AG09319 (cell line): ENCODE measurements around the gene GNAI2.

Source experiments
- DNase-seq: peaks from one replicate; pipeline ENCODE4 v3.0.0-alpha.2; 2010; ENCODE audit warnings: low read depth; ENCODE audit errors: extremely low read depth
- CTCF ChIP-seq: IDR thresholded peaks from 2 replicates; pipeline ENCODE4 v1.5.1; 2011; ENCODE audit warnings: low read depth, mild to moderate bottlenecking, inconsistent platforms, low read length, moderate library complexity

Gene GNAI2

GRCh38 chr3:50300681-50301254 is 64.8 kb downstream of the GNAI2 start:
- no peak for TF ChIP-seq CTCF
- DNase-seq: no peak

- DNase-seq: no peak
- no peak for TF ChIP-seq CTCF
Measured at GRCh38 chr3:50302095-50303012, 66.3 kb downstream of the GNAI2 start.

GRCh38 chr3:50303013-50303815 is 67.2 kb downstream of the GNAI2 start, which contains the start of gene HYAL1:
HYAL1 (minus strand) TSS chr3:50303574; CDS start chr3:50302956, 618 bp downstream.
- no peak for DNase-seq
- no peak; the same call in 1 of the 2 replicates for TF ChIP-seq CTCF

GRCh38 chr3:50304601-50305000 is 68.6 kb downstream of the GNAI2 start:
- no peak for DNase-seq
- no peak for TF ChIP-seq CTCF
